GM23338 (cell line): ENCODE data around the gene MAPRE2. TPM values are rescaled to one million over a fixed set of nuclear protein-coding genes. Genes with fewer than 3 reads are reported as not detected.

ENCODE experiments used
- ATAC-seq: fragments of 200-7000 bp; cut with Tn5 transposase; 3 replicates; pipeline ENCODE4 v1.9.1; 2020
- DNase-seq: peaks from one replicate; pipeline ENCODE4 v3.0.0-alpha.2; 2015; ENCODE audit warnings: low spot score
- H2AFZ ChIP-seq: fragments of 200-600 bp; sonication (generic); 2 replicates; pipeline ENCODE4 v1.8.0; 2016; ENCODE audit warnings: antibody characterized with exemption, mild to moderate bottlenecking, moderate library complexity
- H3F3A ChIP-seq: fragments of 200-600 bp; sonication (generic); replicated peaks from 2 replicates; pipeline ENCODE4 v1.8.0; 2017; ENCODE audit warnings: antibody characterized with exemption, mixed run types, low read depth
- H3K27ac ChIP-seq: fragments of 200-600 bp; sonication (generic); 2 replicates; pipeline ENCODE4 v1.6.1; 2016; ENCODE audit warnings: low read depth
- H3K27me3 ChIP-seq: fragments of 200-600 bp; sonication (generic); 2 replicates; pipeline ENCODE4 v1.8.0; 2016; ENCODE audit warnings: mild to moderate bottlenecking, mixed run types, moderate library complexity; ENCODE audit not compliant: insufficient read depth
- H3K36me3 ChIP-seq: fragments of 200-600 bp; sonication (generic); 2 replicates; pipeline ENCODE4 v1.8.0; 2016; ENCODE audit warnings: mild to moderate bottlenecking; ENCODE audit not compliant: insufficient read depth
- H3K4me1 ChIP-seq: fragments of 200-600 bp; sonication (generic); 2 replicates; pipeline ENCODE4 v1.8.0; 2016; ENCODE audit warnings: mild to moderate bottlenecking, moderate library complexity; ENCODE audit not compliant: insufficient read depth
- H3K4me2 ChIP-seq: fragments of 200-600 bp; sonication (generic); 2 replicates; pipeline ENCODE4 v1.7.1; 2017; ENCODE audit warnings: mixed run types
- H3K4me3 ChIP-seq: fragments of 200-600 bp; sonication (generic); 2 replicates; pipeline ENCODE4 v1.6.1; 2016; ENCODE audit warnings: mixed run types
- H3K79me2 ChIP-seq: fragments of 200-600 bp; sonication (generic); replicated peaks from 2 replicates; pipeline ENCODE4 v1.8.0; 2017; ENCODE audit warnings: mild to moderate bottlenecking; ENCODE audit not compliant: insufficient read depth
- H3K9me2 ChIP-seq: fragments of 200-600 bp; sonication (generic); 2 replicates; pipeline ENCODE4 v1.8.0; 2017; ENCODE audit not compliant: insufficient read depth
- H4K20me1 ChIP-seq: fragments of 200-600 bp; sonication (generic); replicated peaks from 2 replicates; pipeline ENCODE4 v1.8.0; 2017; ENCODE audit warnings: mild to moderate bottlenecking; ENCODE audit not compliant: insufficient read depth
- H3K27ac Mint-ChIP-seq: 2 replicates; pipeline ENCODE4 v1.8.0; 2020; ENCODE audit warnings: inconsistent platforms, mild to moderate bottlenecking, moderate library complexity, mixed read lengths
- H3K27me3 Mint-ChIP-seq: 3 replicates; pipeline ENCODE4 v1.8.0; 2022; ENCODE audit warnings: low read depth, mild to moderate bottlenecking, moderate library complexity, mixed read lengths, inconsistent platforms; ENCODE audit not compliant: insufficient read depth, poor library complexity
- H3K36me3 Mint-ChIP-seq: 3 replicates; pipeline ENCODE4 v1.8.0; 2021; ENCODE audit warnings: low read depth, mild to moderate bottlenecking, inconsistent platforms, moderate library complexity, mixed read lengths
- H3K4me1 Mint-ChIP-seq: 3 replicates; pipeline ENCODE4 v1.8.0; 2020; ENCODE audit warnings: mild to moderate bottlenecking, inconsistent platforms, mixed read lengths
- H3K4me3 Mint-ChIP-seq: 3 replicates; pipeline ENCODE4 v1.8.0; 2021; ENCODE audit warnings: moderate library complexity, mild to moderate bottlenecking, inconsistent platforms, mixed read lengths
- H3K9me3 Mint-ChIP-seq: 3 replicates; pipeline ENCODE4 v1.8.0; 2020; ENCODE audit warnings: moderate library complexity, mild to moderate bottlenecking, inconsistent platforms, mixed read lengths
- JUNB ChIP-seq: IDR thresholded peaks from one replicate; pipeline ENCODE4 v1.6.1; 2016; ENCODE audit warnings: antibody characterized with exemption; ENCODE audit not compliant: unreplicated experiment
- polyA plus RNA-seq: library from polyadenylated mRNA; unstranded; fragments of >200 nt; fragmentation: Nextera tagmentation; extraction: Ambion mirVana; gene quantifications from 2 replicates; pipeline ENCODE4 v1.2.1, GENCODE V29; 2016
- total RNA-seq: library from RNA; depleted of rRNA; stranded (reverse); fragments of >200 nt; shearing (Covaris generic); gene quantifications from 2 replicates; pipeline ENCODE4 v1.2.3, GENCODE V29; 2014
- TF ChIP-seq, protein P1 (sequence below): IDR thresholded peaks from one replicate; pipeline ENCODE4 v1.6.1; 2018; ENCODE audit warnings: antibody characterized with exemption; ENCODE audit not compliant: unreplicated experiment
- TF ChIP-seq, protein P2 (sequence below): fragments of 250-450 bp; sonication (Bioruptor Pico); IDR thresholded peaks from 2 replicates; pipeline ENCODE4 v1.5.0; 2020; ENCODE audit warnings: mild to moderate bottlenecking, moderate library complexity
- TF ChIP-seq, protein P3 (sequence below): IDR thresholded peaks from 2 replicates; pipeline ENCODE4 v1.6.1; 2016; ENCODE audit warnings: antibody characterized with exemption

MAPRE2 gene
- total and polyA plus RNA-seq, 2 experiments from 2014 or later = 17.8 to 40.4 TPM

DNA sequence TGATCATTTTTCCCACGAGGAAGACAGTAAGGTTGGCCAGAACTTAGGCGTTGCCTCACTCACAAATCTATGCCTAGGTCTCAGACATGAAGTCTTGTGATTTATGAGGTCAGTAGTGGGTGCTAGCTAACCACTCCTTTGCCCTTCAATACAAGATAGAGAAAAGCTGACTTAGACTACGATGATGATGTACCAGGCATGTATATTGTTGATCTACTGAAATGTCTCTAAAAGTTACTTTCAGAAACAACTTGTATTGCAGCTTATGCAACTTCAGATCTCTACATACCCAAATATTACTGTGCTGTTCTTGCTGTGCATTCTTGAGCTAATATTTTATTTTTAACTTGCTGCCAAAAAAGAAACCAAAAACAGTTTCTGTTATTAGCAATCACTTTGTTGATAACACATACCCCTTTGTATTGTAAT, 30.6 kb downstream of the MAPRE2 start (continued):
- TF ChIP-seq, protein P1, sequence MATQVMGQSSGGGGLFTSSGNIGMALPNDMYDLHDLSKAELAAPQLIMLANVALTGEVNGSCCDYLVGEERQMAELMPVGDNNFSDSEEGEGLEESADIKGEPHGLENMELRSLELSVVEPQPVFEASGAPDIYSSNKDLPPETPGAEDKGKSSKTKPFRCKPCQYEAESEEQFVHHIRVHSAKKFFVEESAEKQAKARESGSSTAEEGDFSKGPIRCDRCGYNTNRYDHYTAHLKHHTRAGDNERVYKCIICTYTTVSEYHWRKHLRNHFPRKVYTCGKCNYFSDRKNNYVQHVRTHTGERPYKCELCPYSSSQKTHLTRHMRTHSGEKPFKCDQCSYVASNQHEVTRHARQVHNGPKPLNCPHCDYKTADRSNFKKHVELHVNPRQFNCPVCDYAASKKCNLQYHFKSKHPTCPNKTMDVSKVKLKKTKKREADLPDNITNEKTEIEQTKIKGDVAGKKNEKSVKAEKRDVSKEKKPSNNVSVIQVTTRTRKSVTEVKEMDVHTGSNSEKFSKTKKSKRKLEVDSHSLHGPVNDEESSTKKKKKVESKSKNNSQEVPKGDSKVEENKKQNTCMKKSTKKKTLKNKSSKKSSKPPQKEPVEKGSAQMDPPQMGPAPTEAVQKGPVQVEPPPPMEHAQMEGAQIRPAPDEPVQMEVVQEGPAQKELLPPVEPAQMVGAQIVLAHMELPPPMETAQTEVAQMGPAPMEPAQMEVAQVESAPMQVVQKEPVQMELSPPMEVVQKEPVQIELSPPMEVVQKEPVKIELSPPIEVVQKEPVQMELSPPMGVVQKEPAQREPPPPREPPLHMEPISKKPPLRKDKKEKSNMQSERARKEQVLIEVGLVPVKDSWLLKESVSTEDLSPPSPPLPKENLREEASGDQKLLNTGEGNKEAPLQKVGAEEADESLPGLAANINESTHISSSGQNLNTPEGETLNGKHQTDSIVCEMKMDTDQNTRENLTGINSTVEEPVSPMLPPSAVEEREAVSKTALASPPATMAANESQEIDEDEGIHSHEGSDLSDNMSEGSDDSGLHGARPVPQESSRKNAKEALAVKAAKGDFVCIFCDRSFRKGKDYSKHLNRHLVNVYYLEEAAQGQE = no peak
- TF ChIP-seq, protein P2, sequence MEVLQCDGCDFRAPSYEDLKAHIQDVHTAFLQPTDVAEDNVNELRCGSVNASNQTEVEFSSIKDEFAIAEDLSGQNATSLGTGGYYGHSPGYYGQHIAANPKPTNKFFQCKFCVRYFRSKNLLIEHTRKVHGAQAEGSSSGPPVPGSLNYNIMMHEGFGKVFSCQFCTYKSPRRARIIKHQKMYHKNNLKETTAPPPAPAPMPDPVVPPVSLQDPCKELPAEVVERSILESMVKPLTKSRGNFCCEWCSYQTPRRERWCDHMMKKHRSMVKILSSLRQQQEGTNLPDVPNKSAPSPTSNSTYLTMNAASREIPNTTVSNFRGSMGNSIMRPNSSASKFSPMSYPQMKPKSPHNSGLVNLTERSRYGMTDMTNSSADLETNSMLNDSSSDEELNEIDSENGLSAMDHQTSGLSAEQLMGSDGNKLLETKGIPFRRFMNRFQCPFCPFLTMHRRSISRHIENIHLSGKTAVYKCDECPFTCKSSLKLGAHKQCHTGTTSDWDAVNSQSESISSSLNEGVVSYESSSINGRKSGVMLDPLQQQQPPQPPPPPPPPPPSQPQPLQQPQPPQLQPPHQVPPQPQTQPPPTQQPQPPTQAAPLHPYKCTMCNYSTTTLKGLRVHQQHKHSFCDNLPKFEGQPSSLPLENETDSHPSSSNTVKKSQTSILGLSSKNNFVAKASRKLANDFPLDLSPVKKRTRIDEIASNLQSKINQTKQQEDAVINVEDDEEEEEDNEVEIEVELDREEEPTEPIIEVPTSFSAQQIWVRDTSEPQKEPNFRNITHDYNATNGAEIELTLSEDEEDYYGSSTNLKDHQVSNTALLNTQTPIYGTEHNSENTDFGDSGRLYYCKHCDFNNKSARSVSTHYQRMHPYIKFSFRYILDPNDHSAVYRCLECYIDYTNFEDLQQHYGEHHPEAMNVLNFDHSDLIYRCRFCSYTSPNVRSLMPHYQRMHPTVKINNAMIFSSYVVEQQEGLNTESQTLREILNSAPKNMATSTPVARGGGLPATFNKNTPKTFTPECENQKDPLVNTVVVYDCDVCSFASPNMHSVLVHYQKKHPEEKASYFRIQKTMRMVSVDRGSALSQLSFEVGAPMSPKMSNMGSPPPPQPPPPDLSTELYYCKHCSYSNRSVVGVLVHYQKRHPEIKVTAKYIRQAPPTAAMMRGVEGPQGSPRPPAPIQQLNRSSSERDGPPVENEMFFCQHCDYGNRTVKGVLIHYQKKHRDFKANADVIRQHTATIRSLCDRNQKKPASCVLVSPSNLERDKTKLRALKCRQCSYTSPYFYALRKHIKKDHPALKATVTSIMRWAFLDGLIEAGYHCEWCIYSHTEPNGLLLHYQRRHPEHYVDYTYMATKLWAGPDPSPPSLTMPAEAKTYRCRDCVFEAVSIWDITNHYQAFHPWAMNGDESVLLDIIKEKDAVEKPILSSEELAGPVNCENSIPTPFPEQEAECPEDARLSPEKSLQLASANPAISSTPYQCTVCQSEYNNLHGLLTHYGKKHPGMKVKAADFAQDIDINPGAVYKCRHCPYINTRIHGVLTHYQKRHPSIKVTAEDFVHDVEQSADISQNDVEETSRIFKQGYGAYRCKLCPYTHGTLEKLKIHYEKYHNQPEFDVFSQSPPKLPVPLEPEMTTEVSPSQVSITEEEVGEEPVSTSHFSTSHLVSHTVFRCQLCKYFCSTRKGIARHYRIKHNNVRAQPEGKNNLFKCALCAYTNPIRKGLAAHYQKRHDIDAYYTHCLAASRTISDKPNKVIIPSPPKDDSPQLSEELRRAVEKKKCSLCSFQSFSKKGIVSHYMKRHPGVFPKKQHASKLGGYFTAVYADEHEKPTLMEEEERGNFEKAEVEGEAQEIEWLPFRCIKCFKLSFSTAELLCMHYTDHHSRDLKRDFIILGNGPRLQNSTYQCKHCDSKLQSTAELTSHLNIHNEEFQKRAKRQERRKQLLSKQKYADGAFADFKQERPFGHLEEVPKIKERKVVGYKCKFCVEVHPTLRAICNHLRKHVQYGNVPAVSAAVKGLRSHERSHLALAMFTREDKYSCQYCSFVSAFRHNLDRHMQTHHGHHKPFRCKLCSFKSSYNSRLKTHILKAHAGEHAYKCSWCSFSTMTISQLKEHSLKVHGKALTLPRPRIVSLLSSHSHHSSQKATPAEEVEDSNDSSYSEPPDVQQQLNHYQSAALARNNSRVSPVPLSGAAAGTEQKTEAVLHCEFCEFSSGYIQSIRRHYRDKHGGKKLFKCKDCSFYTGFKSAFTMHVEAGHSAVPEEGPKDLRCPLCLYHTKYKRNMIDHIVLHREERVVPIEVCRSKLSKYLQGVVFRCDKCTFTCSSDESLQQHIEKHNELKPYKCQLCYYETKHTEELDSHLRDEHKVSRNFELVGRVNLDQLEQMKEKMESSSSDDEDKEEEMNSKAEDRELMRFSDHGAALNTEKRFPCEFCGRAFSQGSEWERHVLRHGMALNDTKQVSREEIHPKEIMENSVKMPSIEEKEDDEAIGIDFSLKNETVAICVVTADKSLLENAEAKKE (CRISPR knock-in tag) = no peak

DNA sequence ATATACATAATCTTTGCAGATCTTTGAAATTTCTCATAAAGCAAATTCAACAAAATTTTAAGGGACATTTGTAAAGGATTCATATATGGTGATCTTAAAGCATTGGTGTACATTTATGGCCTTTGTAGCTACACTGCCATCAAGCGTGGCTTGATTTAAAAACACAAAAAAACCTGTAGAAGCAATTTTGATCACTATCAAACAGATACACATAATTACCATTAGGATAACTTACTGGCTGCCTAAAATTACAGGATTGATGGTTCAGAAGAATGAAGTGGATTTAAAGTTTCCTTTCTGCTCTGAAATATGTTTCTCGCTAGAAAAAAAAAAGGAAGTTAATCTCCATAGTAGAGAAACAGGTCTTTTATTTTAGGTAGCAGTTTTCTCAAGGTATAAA, 31.4 kb downstream of the MAPRE2 start:
- Histone ChIP-seq H3K27ac (no peak overlapping the region), H3K36me3 (no peaks in the 10 kb centered on the region; the same call in 1 of the 2 replicates), H3F3A (no peaks in the 10 kb centered on the region), H3K79me2 (no peaks in the 10 kb centered on the region; the same call in none of the 2 replicates), H3K4me1 (no peaks in the 10 kb centered on the region; the same call in 1 of the 2 replicates), H3K4me2 (no peak overlapping the region), H3K4me3 (no peak overlapping the region), H3K9me2 (no peaks in the 10 kb centered on the region), H2AFZ (no peak overlapping the region), H4K20me1 (no peaks in the 10 kb centered on the region; the same call in 1 of the 2 replicates), H3K27me3 (no peaks in the 10 kb centered on the region)
- no peak overlapping the region for H3K4me3 Mint-ChIP-seq
- DNase-seq (no peak), ATAC-seq (no peak)
- no peak overlapping the region for H3K27ac Mint-ChIP-seq
- peaks cover 17% of the 10 kb centered on the region; the same call in 2 of the 3 replicates for H3K4me1 Mint-ChIP-seq
- no peaks in the 10 kb centered on the region for H3K9me3 Mint-ChIP-seq
- H3K27me3 Mint-ChIP-seq = peaks cover 3% of the 10 kb centered on the region
- H3K36me3 Mint-ChIP-seq = no peaks in the 10 kb centered on the region
- TF ChIP-seq JUNB = no peak
- TF ChIP-seq, protein P2 (CRISPR knock-in tag) = no peak
- TF ChIP-seq, protein P3, sequence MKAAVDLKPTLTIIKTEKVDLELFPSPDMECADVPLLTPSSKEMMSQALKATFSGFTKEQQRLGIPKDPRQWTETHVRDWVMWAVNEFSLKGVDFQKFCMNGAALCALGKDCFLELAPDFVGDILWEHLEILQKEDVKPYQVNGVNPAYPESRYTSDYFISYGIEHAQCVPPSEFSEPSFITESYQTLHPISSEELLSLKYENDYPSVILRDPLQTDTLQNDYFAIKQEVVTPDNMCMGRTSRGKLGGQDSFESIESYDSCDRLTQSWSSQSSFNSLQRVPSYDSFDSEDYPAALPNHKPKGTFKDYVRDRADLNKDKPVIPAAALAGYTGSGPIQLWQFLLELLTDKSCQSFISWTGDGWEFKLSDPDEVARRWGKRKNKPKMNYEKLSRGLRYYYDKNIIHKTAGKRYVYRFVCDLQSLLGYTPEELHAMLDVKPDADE = no peak
